K562 (cell line): Measurements from ENCODE around the gene TADA2A. TPM values are rescaled to one million over a fixed set of nuclear protein-coding genes. Genes with fewer than 3 reads are reported as not detected.

Source experiments
- ARID4B ChIP-seq: sonication (generic); formaldehyde crosslinking; IDR thresholded peaks from 2 replicates; pipeline ENCODE4 v1.8.0; 2022; ENCODE audit warnings: mild to moderate bottlenecking, missing genetic modification reagents
- CCNT2 ChIP-seq: IDR thresholded peaks from 2 replicates; pipeline ENCODE4 v1.6.1; 2011; ENCODE audit warnings: borderline replicate concordance, low read depth, mild to moderate bottlenecking, moderate library complexity, mixed read lengths, low read length; ENCODE audit not compliant: insufficient read length; ENCODE audit errors: extremely low read depth
- E2F3 ChIP-seq: fragments of 250-450 bp; sonication (Bioruptor Pico); IDR thresholded peaks from 2 replicates; pipeline ENCODE4 v1.4.0; 2020; ENCODE audit warnings: mild to moderate bottlenecking
- FOXM1 ChIP-seq, 2 experiments: fragments of 450-650 bp in 1 of 2; sonication (generic) in 1 of 2; formaldehyde crosslinking in 1 of 2; IDR thresholded peaks; 2 replicates each; pipeline versions ENCODE4 v1.6.1 to v1.9.0; 2017 to 2022; ENCODE audit warnings: low read depth in 2 of 2, mild to moderate bottlenecking in 2 of 2, missing genetic modification reagents in 1 of 2, moderate library complexity in 1 of 2
- GABPA ChIP-seq: fragments of 200-800 bp; sonication (Bioruptor generic); conservative IDR thresholded peaks from 2 replicates; pipeline ENCODE4 v1.6.1; 2016; ENCODE audit warnings: low read depth, missing genetic modification characterization, missing compliant biosample characterization
- GATAD2A ChIP-seq: fragments of 450-650 bp; IDR thresholded peaks from 2 replicates; pipeline ENCODE4 v1.6.1; 2017
- IRF1 ChIP-seq: sonication (generic); formaldehyde crosslinking; IDR thresholded peaks from 2 replicates; pipeline ENCODE4 v1.8.0; 2022; ENCODE audit warnings: missing genetic modification reagents, mild to moderate bottlenecking, borderline replicate concordance
- MXI1 ChIP-seq: IDR thresholded peaks from 2 replicates; pipeline ENCODE4 v1.6.1; 2011; ENCODE audit warnings: low read depth, mild to moderate bottlenecking, improper control_type of control experiment, low read length
- MYC ChIP-seq, 2 experiments: fragments of 250-450 bp in 1 of 2; sonication (Bioruptor Pico) in 1 of 2; IDR thresholded peaks; 2 replicates each; pipeline versions ENCODE4 v1.5.1 to v1.6.1; 2012 to 2021; ENCODE audit warnings: low read depth in 2 of 2, borderline replicate concordance in 1 of 2, improper control_type of control experiment in 1 of 2, low read length in 1 of 2, mild to moderate bottlenecking in 1 of 2, moderate library complexity in 1 of 2
- NFYB ChIP-seq: IDR thresholded peaks from 2 replicates; pipeline ENCODE4 v1.6.1; 2011; ENCODE audit warnings: mild to moderate bottlenecking, moderate library complexity; ENCODE audit not compliant: insufficient read length; ENCODE audit errors: extremely low read depth
- RBM14 ChIP-seq: fragments of 200-400 bp; formaldehyde crosslinking; IDR thresholded peaks from 2 replicates; pipeline ENCODE4 v1.6.1; 2018; ENCODE audit warnings: low read depth, mild to moderate bottlenecking, low read length, moderate library complexity, borderline replicate concordance; ENCODE audit not compliant: insufficient read depth
- SMARCB1 ChIP-seq: IDR thresholded peaks from 2 replicates; pipeline ENCODE4 v1.6.1; 2011; ENCODE audit warnings: improper control_type of control experiment, low read depth; ENCODE audit not compliant: insufficient read length
- STAT5A ChIP-seq: IDR thresholded peaks from 2 replicates; pipeline ENCODE4 v1.6.1; 2012; ENCODE audit warnings: low read length, inconsistent platforms, borderline replicate concordance
- TEAD4 ChIP-seq, 2 experiments: sonication (generic) in 1 of 2; formaldehyde crosslinking in 1 of 2; IDR thresholded peaks; 2 replicates each; pipeline versions ENCODE4 v1.6.1 to v1.8.0; 2012 to 2022; ENCODE audit warnings: borderline replicate concordance in 1 of 2, inconsistent platforms in 1 of 2, low read length in 1 of 2, mild to moderate bottlenecking in 1 of 2, missing genetic modification reagents in 1 of 2
- XRCC4 ChIP-seq: IDR thresholded peaks from one replicate; pipeline ENCODE4 v1.6.1; 2011; ENCODE audit not compliant: insufficient read depth, insufficient read length; ENCODE audit errors: extremely low read depth
- ZBTB2 ChIP-seq: fragments of 450-650 bp; IDR thresholded peaks from 2 replicates; pipeline ENCODE4 v1.6.1; 2016; ENCODE audit warnings: antibody characterized with exemption
- ZNF511 ChIP-seq: sonication (generic); formaldehyde crosslinking; IDR thresholded peaks from 2 replicates; pipeline ENCODE4 v1.8.0; 2022; ENCODE audit warnings: mild to moderate bottlenecking, missing genetic modification reagents
- ZNF707 ChIP-seq: fragments of 250-450 bp; sonication (Bioruptor Pico); conservative IDR thresholded peaks from 2 replicates; pipeline ENCODE4 v1.8.0; 2022; ENCODE audit warnings: inconsistent platforms, mild to moderate bottlenecking, moderate library complexity
- polyA plus RNA-seq, 8 experiments: library from polyadenylated mRNA; depleted of rRNA in 4 of 8; stranded (reverse) in 5 of 8; unstranded in 3 of 8; fragments of >200 nt; fragmentation: Nextera tagmentation in 2 of 8; fragmentation: Illumina TruSeq in 1 of 8; extraction: Ambion mirVana in 2 of 8; extraction: Trizol in 1 of 8; gene quantifications; 2 replicates each; pipeline versions ENCODE4 v1.2.1 to v1.2.3, GENCODE V29; 2011 to 2014; ENCODE audit warnings: inconsistent platforms in 1 of 8, missing spikeins in 1 of 8
- total RNA-seq, 7 experiments: library from RNA; depleted of rRNA in 6 of 7; stranded (reverse); fragments of >200 nt in 6 of 7; fragmentation: Illumina TruSeq in 2 of 7; extraction: Trizol in 2 of 7; gene quantifications; 2 replicates each; pipeline versions ENCODE4 v1.2.1 to v1.2.3, GENCODE V29; 2011 to 2021; ENCODE audit warnings: low replicate concordance in 1 of 7

TADA2A gene
- total and polyA plus RNA-seq, 9 of the 15 experiments (the other 6 are each of a cell fraction or from before 2014, with no cell fraction given), result 13.8 to 37.7 (median 25.0) TPM

- TF ChIP-seq NFYB (no peak), FOXM1 (IDR thresholded peaks at IDR 0.05; ENCODE audit: low read depth) (no peak), FOXM1 (CRISPR knock-in tag; IDR thresholded peaks at IDR 0.05; ENCODE audit: low read depth) (no peak), GABPA (no peak), ZNF707 (CRISPR knock-in tag) (no peak), GATAD2A (no peak), ARID4B (CRISPR knock-in tag) (no peak), RBM14 (no peak), ZBTB2 (no peak), ZNF511 (CRISPR knock-in tag) (no peak), STAT5A (no peak), TEAD4 (IDR thresholded peaks at IDR 0.05; ENCODE audit: low read length) (peak; percentile 65), TEAD4 (CRISPR knock-in tag; IDR thresholded peaks at IDR 0.05; ENCODE audit: borderline replicate concordance) (no peak), IRF1 (CRISPR knock-in tag) (no peak), CCNT2 (no peak), MXI1 (peak; percentile 79), XRCC4 (no peak), SMARCB1 (no peak), MYC (IDR thresholded peaks at IDR 0.05; ENCODE audit: low read depth, low read length) (peak; percentile 91), MYC (CRISPR knock-in tag; IDR thresholded peaks at IDR 0.05; ENCODE audit: borderline replicate concordance, low read depth) (no peak), E2F3 (CRISPR knock-in tag) (no peak)
Measured at GRCh38 chr17:37490638-37491614, 84.2 kb downstream of the TADA2A start (continued).
